Measurements from ENCODE around the gene ARHGDIB. TPM values are rescaled to one million over a fixed set of nuclear protein-coding genes. Genes with fewer than 3 reads are reported as not detected.

The ARHGDIB gene
- total RNA-seq, 2 donors from 2014 or later: 0.66 to 0.95 TPM

- H3K27ac ChIP-seq (ENCODE audit: low read depth, low read length): no peak overlapping the region
- H3K27me3 ChIP-seq (ENCODE audit: control insufficient read depth, insufficient read depth, low read length, poor library complexity, severe bottlenecking): no peaks in the 10 kb centered on the region
- Mint-ChIP-seq H3K27me3 (ENCODE audit: insufficient read depth) (no peaks in the 10 kb centered on the region), H3K36me3 (ENCODE audit: low read depth) (no peaks in the 10 kb centered on the region), H3K27ac (no peak overlapping the region), H3K4me3 (no peak overlapping the region), H3K4me1 (no peaks in the 10 kb centered on the region), H3K9me3 (peaks cover 9% of the 10 kb centered on the region)
- H3K36me3 ChIP-seq (ENCODE audit: control insufficient read depth, insufficient read depth, low read length): no peaks in the 10 kb centered on the region
- H3K4me3 ChIP-seq (ENCODE audit: low read length): no peak overlapping the region
- no peaks in the 10 kb centered on the region for H3K4me1 ChIP-seq (ENCODE audit: control insufficient read depth, insufficient read depth, low read length)
- TF ChIP-seq CTCF (conservative IDR thresholded peaks at IDR 0.05): no peak
- H3K9ac ChIP-seq (ENCODE audit: extremely low read depth, low read length, poor library complexity, severe bottlenecking): no peak overlapping the region
- no peak for DNase-seq
- no peaks in the 10 kb centered on the region for H3K9me3 ChIP-seq (ENCODE audit: control insufficient read depth, low read length)
These were observed 29.7 kb upstream of the ARHGDIB start for GRCh38 chr12:14991069-14991468.

GRCh38 chr12:14989790-14990189 lies 28.4 kb upstream of the ARHGDIB start:
- Histone ChIP-seq H3K4me3 (ENCODE audit: low read length) (no peak overlapping the region), H3K27me3 (ENCODE audit: control insufficient read depth, insufficient read depth, low read length, poor library complexity, severe bottlenecking) (no peaks in the 10 kb centered on the region), H3K4me1 (ENCODE audit: control insufficient read depth, insufficient read depth, low read length) (no peaks in the 10 kb centered on the region), H3K9ac (ENCODE audit: extremely low read depth, low read length, poor library complexity, severe bottlenecking) (no peak overlapping the region), H3K36me3 (ENCODE audit: control insufficient read depth, insufficient read depth, low read length) (no peaks in the 10 kb centered on the region), H3K27ac (ENCODE audit: low read depth, low read length) (no peak overlapping the region), H3K9me3 (ENCODE audit: control insufficient read depth, low read length) (no peaks in the 10 kb centered on the region)
- Mint-ChIP-seq H3K9me3 (peaks cover 9% of the 10 kb centered on the region), H3K27ac (no peak overlapping the region), H3K4me1 (no peaks in the 10 kb centered on the region), H3K27me3 (ENCODE audit: insufficient read depth) (no peaks in the 10 kb centered on the region), H3K36me3 (ENCODE audit: low read depth) (no peaks in the 10 kb centered on the region), H3K4me3 (no peak overlapping the region)
- WGBS, 2 experiments (ENCODE audit: insufficient coverage in 1 of 2, insufficient read length in 1 of 2): 89% methylated on average over 1 of the region's 1 CpG; no CpG with 5 or more reads in 1 of the 2 experiments
- DNase-seq: no peak
- TF ChIP-seq CTCF (conservative IDR thresholded peaks at IDR 0.05): no peak

DNA sequence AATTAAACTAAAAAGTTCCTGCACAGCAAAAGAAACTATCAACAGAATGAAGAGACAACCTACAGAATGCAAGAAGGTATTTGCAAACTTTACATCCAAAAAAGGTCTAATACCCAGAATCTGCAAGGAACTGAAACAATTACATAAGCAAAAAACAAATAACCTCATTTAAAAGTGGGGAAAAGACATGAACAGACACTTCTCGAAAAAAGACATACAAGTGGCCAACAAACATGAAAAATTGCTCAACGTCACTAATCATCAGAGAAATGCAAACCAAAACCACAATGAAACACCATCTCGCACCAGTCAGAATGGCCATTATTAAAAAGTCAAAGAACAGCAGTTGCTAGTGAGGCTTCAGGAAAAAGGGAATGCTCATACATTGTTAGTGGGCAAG lies 26.6 kb upstream of the ARHGDIB start:
- Mint-ChIP-seq H3K36me3 (ENCODE audit: low read depth) (no peaks in the 10 kb centered on the region), H3K27ac (no peak overlapping the region), H3K4me3 (no peak overlapping the region), H3K27me3 (ENCODE audit: insufficient read depth) (no peaks in the 10 kb centered on the region), H3K9me3 (peaks cover 9% of the 10 kb centered on the region), H3K4me1 (peaks cover 3% of the 10 kb centered on the region)
- TF ChIP-seq CTCF (conservative IDR thresholded peaks at IDR 0.05): no peak
- no peak for DNase-seq
- H3K36me3 ChIP-seq (ENCODE audit: control insufficient read depth, insufficient read depth, low read length): no peaks in the 10 kb centered on the region
- no peak overlapping the region for H3K27ac ChIP-seq (ENCODE audit: low read depth, low read length)
- H3K9me3 ChIP-seq (ENCODE audit: control insufficient read depth, low read length): no peaks in the 10 kb centered on the region
- H3K4me1 ChIP-seq (ENCODE audit: control insufficient read depth, insufficient read depth, low read length): peaks cover 3% of the 10 kb centered on the region
- no peaks in the 10 kb centered on the region for H3K27me3 ChIP-seq (ENCODE audit: control insufficient read depth, insufficient read depth, low read length, poor library complexity, severe bottlenecking)
- no peak overlapping the region for H3K4me3 ChIP-seq (ENCODE audit: low read length)
- H3K9ac ChIP-seq (ENCODE audit: extremely low read depth, low read length, poor library complexity, severe bottlenecking): no peak overlapping the region
- WGBS, 2 experiments (ENCODE audit: insufficient coverage in 1 of 2, insufficient read length in 1 of 2): 89% methylated on average over 3 of the region's 3 CpGs; no CpG with 5 or more reads in 1 of the 2 experiments

Measured in endodermal cell (in vitro differentiated cells).